ENCODE data around the gene ZBTB24.
A peak's percentile ranks its signal among the peaks of the same experiment; 100 is the strongest.

ZBTB24 gene

GRCh38 chr6:109449795-109450673 lies 33.0 kb downstream of the ZBTB24 start:
- no peak for DNase-seq (ENCODE audit: low spot score)

- DNase-seq (ENCODE audit: low spot score), result no peak
Observed at GRCh38 chr6:109449064-109449794, 33.8 kb downstream of the ZBTB24 start.

- no peak for DNase-seq (ENCODE audit: low spot score)
Observed at GRCh38 chr6:109448615-109449014, 34.4 kb downstream of the ZBTB24 start.

- DNase-seq (ENCODE audit: low spot score), result no peak
Observed at GRCh38 chr6:109447878-109448555, 35.0 kb downstream of the ZBTB24 start.

GRCh38 chr6:109447087-109447486 lies 35.9 kb downstream of the ZBTB24 start:
- no peak for DNase-seq (ENCODE audit: low spot score)

GRCh38 chr6:109446541-109446940 lies 36.5 kb downstream of the ZBTB24 start:
- no peak for DNase-seq (ENCODE audit: low spot score)

GRCh38 chr6:109446072-109446471 lies 36.9 kb downstream of the ZBTB24 start:
- no peak for DNase-seq (ENCODE audit: low spot score)

- no peak for DNase-seq (ENCODE audit: low spot score)
Observed at GRCh38 chr6:109445382-109445781, 37.6 kb downstream of the ZBTB24 start.

- no peak for DNase-seq (ENCODE audit: low spot score)
Observed at GRCh38 chr6:109443425-109443950, 39.5 kb downstream of the ZBTB24 start.

- no peak for DNase-seq (ENCODE audit: low spot score)
Observed at GRCh38 chr6:109442393-109442924, 40.6 kb downstream of the ZBTB24 start.

- peak; percentile 44 for DNase-seq (ENCODE audit: low spot score)
Observed at GRCh38 chr6:109441069-109441816, 41.8 kb downstream of the ZBTB24 start.

GRCh38 chr6:109440331-109441068 lies 42.5 kb downstream of the ZBTB24 start, which contains the start of the genes PPIL6 and SMPD2:
PPIL6 (minus strand) TSS chr6:109440628; CDS start chr6:109440590, 38 bp downstream.
SMPD2 (plus strand) TSS chr6:109440724; CDS start chr6:109441122, 398 bp downstream.
- DNase-seq (ENCODE audit: low spot score), result peak; percentile 98

- no peak for DNase-seq (ENCODE audit: low spot score)
Observed at GRCh38 chr6:109436041-109436440, 47.0 kb downstream of the ZBTB24 start.

GRCh38 chr6:109434456-109434855 lies 48.6 kb downstream of the ZBTB24 start:
- no peak for DNase-seq (ENCODE audit: low spot score)

- DNase-seq (ENCODE audit: low spot score), result no peak
Observed at GRCh38 chr6:109429496-109429895, 53.5 kb downstream of the ZBTB24 start.

GRCh38 chr6:109428889-109429477 lies 54.0 kb downstream of the ZBTB24 start:
- peak; percentile 46 for DNase-seq (ENCODE audit: low spot score)

- no peak for DNase-seq (ENCODE audit: low spot score)
Observed at GRCh38 chr6:109424946-109425345, 58.1 kb downstream of the ZBTB24 start.

GRCh38 chr6:109421184-109421583 lies 61.8 kb downstream of the ZBTB24 start:
- DNase-seq (ENCODE audit: low spot score), result no peak

GRCh38 chr6:109420751-109421150 lies 62.3 kb downstream of the ZBTB24 start:
- DNase-seq (ENCODE audit: low spot score), result no peak

- DNase-seq (ENCODE audit: low spot score), result no peak
Observed at GRCh38 chr6:109417646-109418045, 65.4 kb downstream of the ZBTB24 start.
